ENCODE results near the gene PTPRN2. TPM values are rescaled to one million over a fixed set of nuclear protein-coding genes. Genes with fewer than 3 reads are reported as not detected.

The PTPRN2 gene
- polyA plus RNA-seq, 1 experiment, result 0.31 TPM

- no peak for DNase-seq (ENCODE audit: low read depth)
- H3K36me3 ChIP-seq (ENCODE audit: control insufficient read depth, insufficient read depth, low read length), result no peaks in the 10 kb centered on the region
- TF ChIP-seq, protein P1, sequence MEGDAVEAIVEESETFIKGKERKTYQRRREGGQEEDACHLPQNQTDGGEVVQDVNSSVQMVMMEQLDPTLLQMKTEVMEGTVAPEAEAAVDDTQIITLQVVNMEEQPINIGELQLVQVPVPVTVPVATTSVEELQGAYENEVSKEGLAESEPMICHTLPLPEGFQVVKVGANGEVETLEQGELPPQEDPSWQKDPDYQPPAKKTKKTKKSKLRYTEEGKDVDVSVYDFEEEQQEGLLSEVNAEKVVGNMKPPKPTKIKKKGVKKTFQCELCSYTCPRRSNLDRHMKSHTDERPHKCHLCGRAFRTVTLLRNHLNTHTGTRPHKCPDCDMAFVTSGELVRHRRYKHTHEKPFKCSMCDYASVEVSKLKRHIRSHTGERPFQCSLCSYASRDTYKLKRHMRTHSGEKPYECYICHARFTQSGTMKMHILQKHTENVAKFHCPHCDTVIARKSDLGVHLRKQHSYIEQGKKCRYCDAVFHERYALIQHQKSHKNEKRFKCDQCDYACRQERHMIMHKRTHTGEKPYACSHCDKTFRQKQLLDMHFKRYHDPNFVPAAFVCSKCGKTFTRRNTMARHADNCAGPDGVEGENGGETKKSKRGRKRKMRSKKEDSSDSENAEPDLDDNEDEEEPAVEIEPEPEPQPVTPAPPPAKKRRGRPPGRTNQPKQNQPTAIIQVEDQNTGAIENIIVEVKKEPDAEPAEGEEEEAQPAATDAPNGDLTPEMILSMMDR (IDR thresholded peaks at IDR 0.05; ENCODE audit: insufficient read depth, low read depth, low read length), result no peak
- H3K27me3 ChIP-seq (ENCODE audit: control insufficient read depth, insufficient read depth, low read length), result no peaks in the 10 kb centered on the region
- H3K4me3 ChIP-seq (ENCODE audit: low read depth, low read length), result no peak overlapping the region
- POLR2A ChIA-PET, result no interaction called here
- CTCF ChIA-PET, result no interaction called here
Observed at GRCh38 chr7:157574120-157574825, 1013.4 kb downstream of the PTPRN2 start.

GRCh38 chr7:157573244-157573643, 1014.4 kb downstream of the PTPRN2 start:
- Histone ChIP-seq H3K4me3 (ENCODE audit: low read depth, low read length) (no peak overlapping the region), H3K27me3 (ENCODE audit: control insufficient read depth, insufficient read depth, low read length) (no peaks in the 10 kb centered on the region), H3K36me3 (ENCODE audit: control insufficient read depth, insufficient read depth, low read length) (no peaks in the 10 kb centered on the region)
- TF ChIP-seq, protein P1 (IDR thresholded peaks at IDR 0.05; ENCODE audit: insufficient read depth, low read depth, low read length), result no peak
- DNase-seq (ENCODE audit: low read depth), result no peak
- ChIA-PET CTCF (no interaction called here), POLR2A (no interaction called here)

DNA sequence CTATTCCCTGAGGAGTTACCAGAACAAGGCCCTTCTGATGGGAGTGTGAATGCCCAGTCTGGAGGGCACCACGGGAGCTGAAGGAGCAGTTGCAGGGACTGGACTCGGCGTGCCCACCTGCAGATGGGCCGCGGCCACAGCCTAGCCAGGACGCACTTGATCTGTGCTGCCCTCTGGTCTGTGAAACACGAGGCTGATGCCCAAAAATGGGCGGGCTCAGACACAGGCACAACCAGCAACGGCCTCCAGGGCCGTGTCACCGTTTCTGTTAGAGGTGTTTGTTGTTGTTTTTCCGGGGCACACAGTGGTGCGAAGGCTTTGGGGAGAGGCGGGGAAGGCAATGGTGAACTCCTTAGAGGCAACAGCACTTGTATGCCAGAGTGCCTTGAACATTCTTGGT, 1015.0 kb downstream of the PTPRN2 start:
- TF ChIP-seq, protein P1 (IDR thresholded peaks at IDR 0.05; ENCODE audit: insufficient read depth, low read depth, low read length), result no peak
- Histone ChIP-seq H3K27me3 (ENCODE audit: control insufficient read depth, insufficient read depth, low read length) (no peaks in the 10 kb centered on the region), H3K4me3 (ENCODE audit: low read depth, low read length) (no peak overlapping the region), H3K36me3 (ENCODE audit: control insufficient read depth, insufficient read depth, low read length) (no peaks in the 10 kb centered on the region)
- no peak for DNase-seq (ENCODE audit: low read depth)
- ChIA-PET POLR2A (no interaction called here), CTCF (no interaction called here)

GRCh38 chr7:157570531-157571200, 1017.0 kb downstream of the PTPRN2 start:
- TF ChIP-seq, protein P1 (IDR thresholded peaks at IDR 0.05; ENCODE audit: insufficient read depth, low read depth, low read length), result no peak
- CTCF ChIA-PET, result no interaction called here
- Histone ChIP-seq H3K27me3 (ENCODE audit: control insufficient read depth, insufficient read depth, low read length) (no peaks in the 10 kb centered on the region), H3K4me3 (ENCODE audit: low read depth, low read length) (no peak overlapping the region), H3K36me3 (ENCODE audit: control insufficient read depth, insufficient read depth, low read length) (no peaks in the 10 kb centered on the region)
- POLR2A ChIA-PET, result no interaction called here
- no peak for DNase-seq (ENCODE audit: low read depth)

GRCh38 chr7:157569967-157570366, 1017.7 kb downstream of the PTPRN2 start:
- H3K27me3 ChIP-seq (ENCODE audit: control insufficient read depth, insufficient read depth, low read length), result no peaks in the 10 kb centered on the region
- ChIA-PET POLR2A (no interaction called here), CTCF (no interaction called here)

More at GRCh38 chr7:157569967-157570366, 1017.7 kb downstream of the PTPRN2 start:
- Histone ChIP-seq H3K36me3 (ENCODE audit: control insufficient read depth, insufficient read depth, low read length) (no peaks in the 10 kb centered on the region), H3K4me3 (ENCODE audit: low read depth, low read length) (no peak overlapping the region)
- TF ChIP-seq, protein P1 (IDR thresholded peaks at IDR 0.05; ENCODE audit: insufficient read depth, low read depth, low read length), result no peak
- no peak for DNase-seq (ENCODE audit: low read depth)

Data from BJ (cell line).